Sigmoid colon (tissue), 3 donors: ENCODE measurements around the gene MRPS31.

Experiments used
- POLR2A ChIP-seq, 2 donors: fragments of 450-650 bp; IDR thresholded peaks; one replicate each; pipeline ENCODE4 v1.6.1; 2016; ENCODE audit warnings: antibody characterized with exemption in 2 of 2, mild to moderate bottlenecking in 2 of 2, moderate library complexity in 2 of 2
- TF ChIP-seq, protein P1 (sequence below), 4 experiments: fragments of 450-650 bp in 3 of 4; fragments of 200-600 bp in 1 of 4; IDR thresholded peaks; one replicate each; pipeline ENCODE4 v1.5.1; 2016 to 2019; ENCODE audit warnings: antibody characterized with exemption in 4 of 4, mild to moderate bottlenecking in 3 of 4, moderate library complexity in 2 of 4

DNA sequence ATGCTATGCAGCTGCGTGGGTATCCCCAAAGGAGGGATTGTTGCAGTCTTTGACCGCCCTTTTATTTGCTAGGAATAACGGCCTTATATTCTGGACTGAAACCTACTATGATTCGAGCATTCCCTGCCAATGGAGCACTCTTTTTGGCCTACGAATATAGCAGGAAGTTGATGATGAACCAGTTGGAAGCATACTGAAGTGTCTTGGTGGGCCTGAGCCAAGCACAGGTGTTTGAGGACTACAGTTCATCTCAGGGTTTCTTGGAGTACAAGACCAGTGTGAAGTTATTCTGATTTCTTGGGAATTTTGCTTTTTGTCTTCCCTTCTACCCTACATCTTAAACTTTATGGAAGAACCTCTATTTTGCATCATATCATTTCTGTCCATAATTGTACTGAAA is 38.5 kb upstream of the MRPS31 start:
- no peak for TF ChIP-seq POLR2A (IDR thresholded peaks at IDR 0.05)
- TF ChIP-seq, protein P1, sequence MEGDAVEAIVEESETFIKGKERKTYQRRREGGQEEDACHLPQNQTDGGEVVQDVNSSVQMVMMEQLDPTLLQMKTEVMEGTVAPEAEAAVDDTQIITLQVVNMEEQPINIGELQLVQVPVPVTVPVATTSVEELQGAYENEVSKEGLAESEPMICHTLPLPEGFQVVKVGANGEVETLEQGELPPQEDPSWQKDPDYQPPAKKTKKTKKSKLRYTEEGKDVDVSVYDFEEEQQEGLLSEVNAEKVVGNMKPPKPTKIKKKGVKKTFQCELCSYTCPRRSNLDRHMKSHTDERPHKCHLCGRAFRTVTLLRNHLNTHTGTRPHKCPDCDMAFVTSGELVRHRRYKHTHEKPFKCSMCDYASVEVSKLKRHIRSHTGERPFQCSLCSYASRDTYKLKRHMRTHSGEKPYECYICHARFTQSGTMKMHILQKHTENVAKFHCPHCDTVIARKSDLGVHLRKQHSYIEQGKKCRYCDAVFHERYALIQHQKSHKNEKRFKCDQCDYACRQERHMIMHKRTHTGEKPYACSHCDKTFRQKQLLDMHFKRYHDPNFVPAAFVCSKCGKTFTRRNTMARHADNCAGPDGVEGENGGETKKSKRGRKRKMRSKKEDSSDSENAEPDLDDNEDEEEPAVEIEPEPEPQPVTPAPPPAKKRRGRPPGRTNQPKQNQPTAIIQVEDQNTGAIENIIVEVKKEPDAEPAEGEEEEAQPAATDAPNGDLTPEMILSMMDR (IDR thresholded peaks at IDR 0.05) = no peak
